HepG2 (cell line): Measurements from ENCODE around the gene RANBP2. TPM values are rescaled to one million over a fixed set of nuclear protein-coding genes. Genes with fewer than 3 reads are reported as not detected.

Experiments used
- AGO2 ChIP-seq: fragments of 200-400 bp; formaldehyde crosslinking; optimal IDR thresholded peaks from 2 replicates; pipeline ENCODE3; 2017; ENCODE audit warnings: mild to moderate bottlenecking, low read depth, low read length, moderate library complexity
- ARNTL ChIP-seq: sonication (generic); formaldehyde crosslinking; IDR thresholded peaks from 2 replicates; pipeline ENCODE4 v1.4.0; 2020; ENCODE audit warnings: mild to moderate bottlenecking, missing genetic modification reagents
- MAFF ChIP-seq: IDR thresholded peaks from 2 replicates; pipeline ENCODE4 v1.6.1; 2011; ENCODE audit warnings: low read depth, low read length, improper control_type of control experiment
- SKI ChIP-seq: fragments of 450-650 bp; IDR thresholded peaks from one replicate; pipeline ENCODE4 v1.6.1; 2018; ENCODE audit warnings: mild to moderate bottlenecking; ENCODE audit not compliant: partially characterized antibody
- XRCC5 ChIP-seq: fragments of 200-400 bp; formaldehyde crosslinking; optimal IDR thresholded peaks from 2 replicates; pipeline ENCODE3; 2017; ENCODE audit warnings: mild to moderate bottlenecking, low read length
- ZNF225 ChIP-seq: sonication (generic); formaldehyde crosslinking; IDR thresholded peaks from 2 replicates; pipeline ENCODE4 v1.4.0; 2020; ENCODE audit warnings: mild to moderate bottlenecking, missing genetic modification reagents
- polyA plus RNA-seq, 8 experiments: library from polyadenylated mRNA; depleted of rRNA in 3 of 8; stranded (reverse) in 7 of 8; unstranded in 1 of 8; fragments of >200 nt; fragmentation: Illumina TruSeq in 4 of 8; extraction: Trizol in 4 of 8; gene quantifications; 2 replicates each; pipeline versions ENCODE4 v1.2.1 to v1.2.3, GENCODE V29; 2011 to 2016; ENCODE audit warnings: low read depth in 4 of 8, missing spikeins in 1 of 8, mixed read lengths in 1 of 8; ENCODE audit not compliant: insufficient read depth in 1 of 8
- total RNA-seq, 5 experiments: library from RNA; depleted of rRNA; stranded (reverse); fragments of >200 nt; fragmentation: Illumina TruSeq; extraction: Trizol; gene quantifications; 2 replicates each; pipeline ENCODE4 v1.2.3, GENCODE V29; 2016; ENCODE audit warnings: low read depth in 1 of 5
- TF ChIP-seq, protein P1 (sequence below): sonication (generic); formaldehyde crosslinking; IDR thresholded peaks from 2 replicates; pipeline ENCODE4 v1.4.0; 2020; ENCODE audit warnings: missing genetic modification reagents, borderline replicate concordance
- TF ChIP-seq, protein P2 (sequence below): IDR thresholded peaks from 2 replicates; pipeline ENCODE4 v1.6.1; 2016; ENCODE audit warnings: low read depth
- TF ChIP-seq, protein P3 (sequence below): IDR thresholded peaks from 2 replicates; pipeline ENCODE4 v1.4.0; 2020; ENCODE audit warnings: mild to moderate bottlenecking, missing genetic modification reagents
- TF ChIP-seq, protein P4 (sequence below): sonication (generic); formaldehyde crosslinking; IDR thresholded peaks from 2 replicates; pipeline ENCODE4 v1.8.0; 2022; ENCODE audit warnings: mild to moderate bottlenecking, missing genetic modification reagents, moderate library complexity
- TF ChIP-seq, protein P5 (sequence below): sonication (generic); formaldehyde crosslinking; IDR thresholded peaks from 2 replicates; pipeline ENCODE4 v1.5.0; 2020; ENCODE audit warnings: missing genetic modification reagents
- TF ChIP-seq, protein P6 (sequence below): sonication (generic); formaldehyde crosslinking; IDR thresholded peaks from 2 replicates; pipeline ENCODE4 v1.4.0; 2020; ENCODE audit warnings: mild to moderate bottlenecking, missing genetic modification reagents

The RANBP2 gene
- total and polyA plus RNA-seq, 2 of the 13 experiments (the other 11 are each of a cell fraction or from before 2014, with no cell fraction given) = 12.2 to 87.0 TPM

DNA sequence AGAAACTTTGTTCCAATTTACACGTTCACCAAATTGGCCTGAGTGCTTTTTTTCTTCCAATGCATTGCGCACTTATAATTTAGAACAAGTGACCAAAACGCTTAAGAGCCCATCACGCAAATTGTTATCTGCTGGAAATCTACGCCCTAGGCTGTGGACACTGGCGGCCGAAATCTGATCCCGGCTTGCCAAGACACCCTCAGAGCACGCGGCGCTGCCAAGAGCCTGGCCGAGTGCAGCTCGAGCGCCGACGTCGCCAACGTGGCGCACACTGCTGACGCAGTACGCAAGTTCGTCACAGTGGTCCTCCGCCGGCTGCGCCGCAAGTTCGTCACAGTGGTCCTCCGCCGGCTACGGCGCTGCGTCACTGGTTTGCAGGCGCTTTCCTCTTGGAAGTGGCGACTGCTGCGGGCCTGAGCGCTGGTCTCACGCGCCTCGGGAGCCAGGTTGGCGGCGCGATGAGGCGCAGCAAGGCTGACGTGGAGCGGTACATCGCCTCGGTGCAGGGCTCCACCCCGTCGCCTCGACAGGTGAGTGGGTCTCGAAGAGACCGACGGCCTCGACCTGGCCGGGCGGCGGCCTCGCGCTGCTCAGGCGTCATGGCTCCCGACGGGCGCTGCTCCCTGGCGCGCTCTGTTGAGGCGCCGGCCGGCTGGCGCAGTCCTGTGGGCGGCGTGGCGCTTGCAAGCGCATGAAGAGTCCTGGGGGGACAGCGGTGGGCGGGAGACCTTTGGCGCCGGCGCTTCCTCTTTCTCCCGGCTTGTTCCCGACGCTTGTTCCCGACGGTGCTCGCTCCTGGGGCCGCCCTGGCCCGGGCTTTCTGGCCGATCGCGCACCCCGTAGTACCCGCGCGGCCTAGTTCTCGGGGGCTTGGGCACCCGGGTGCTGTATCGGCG is at the start of gene RANBP2 (continued):
- TF ChIP-seq, protein P1, sequence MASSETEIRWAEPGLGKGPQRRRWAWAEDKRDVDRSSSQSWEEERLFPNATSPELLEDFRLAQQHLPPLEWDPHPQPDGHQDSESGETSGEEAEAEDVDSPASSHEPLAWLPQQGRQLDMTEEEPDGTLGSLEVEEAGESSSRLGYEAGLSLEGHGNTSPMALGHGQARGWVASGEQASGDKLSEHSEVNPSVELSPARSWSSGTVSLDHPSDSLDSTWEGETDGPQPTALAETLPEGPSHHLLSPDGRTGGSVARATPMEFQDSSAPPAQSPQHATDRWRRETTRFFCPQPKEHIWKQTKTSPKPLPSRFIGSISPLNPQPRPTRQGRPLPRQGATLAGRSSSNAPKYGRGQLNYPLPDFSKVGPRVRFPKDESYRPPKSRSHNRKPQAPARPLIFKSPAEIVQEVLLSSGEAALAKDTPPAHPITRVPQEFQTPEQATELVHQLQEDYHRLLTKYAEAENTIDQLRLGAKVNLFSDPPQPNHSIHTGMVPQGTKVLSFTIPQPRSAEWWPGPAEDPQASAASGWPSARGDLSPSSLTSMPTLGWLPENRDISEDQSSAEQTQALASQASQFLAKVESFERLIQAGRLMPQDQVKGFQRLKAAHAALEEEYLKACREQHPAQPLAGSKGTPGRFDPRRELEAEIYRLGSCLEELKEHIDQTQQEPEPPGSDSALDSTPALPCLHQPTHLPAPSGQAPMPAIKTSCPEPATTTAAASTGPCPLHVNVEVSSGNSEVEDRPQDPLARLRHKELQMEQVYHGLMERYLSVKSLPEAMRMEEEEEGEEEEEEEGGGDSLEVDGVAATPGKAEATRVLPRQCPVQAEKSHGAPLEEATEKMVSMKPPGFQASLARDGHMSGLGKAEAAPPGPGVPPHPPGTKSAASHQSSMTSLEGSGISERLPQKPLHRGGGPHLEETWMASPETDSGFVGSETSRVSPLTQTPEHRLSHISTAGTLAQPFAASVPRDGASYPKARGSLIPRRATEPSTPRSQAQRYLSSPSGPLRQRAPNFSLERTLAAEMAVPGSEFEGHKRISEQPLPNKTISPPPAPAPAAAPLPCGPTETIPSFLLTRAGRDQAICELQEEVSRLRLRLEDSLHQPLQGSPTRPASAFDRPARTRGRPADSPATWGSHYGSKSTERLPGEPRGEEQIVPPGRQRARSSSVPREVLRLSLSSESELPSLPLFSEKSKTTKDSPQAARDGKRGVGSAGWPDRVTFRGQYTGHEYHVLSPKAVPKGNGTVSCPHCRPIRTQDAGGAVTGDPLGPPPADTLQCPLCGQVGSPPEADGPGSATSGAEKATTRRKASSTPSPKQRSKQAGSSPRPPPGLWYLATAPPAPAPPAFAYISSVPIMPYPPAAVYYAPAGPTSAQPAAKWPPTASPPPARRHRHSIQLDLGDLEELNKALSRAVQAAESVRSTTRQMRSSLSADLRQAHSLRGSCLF (CRISPR knock-in tag) = no peak; the same call in 1 of the 2 replicates
- TF ChIP-seq, protein P2, sequence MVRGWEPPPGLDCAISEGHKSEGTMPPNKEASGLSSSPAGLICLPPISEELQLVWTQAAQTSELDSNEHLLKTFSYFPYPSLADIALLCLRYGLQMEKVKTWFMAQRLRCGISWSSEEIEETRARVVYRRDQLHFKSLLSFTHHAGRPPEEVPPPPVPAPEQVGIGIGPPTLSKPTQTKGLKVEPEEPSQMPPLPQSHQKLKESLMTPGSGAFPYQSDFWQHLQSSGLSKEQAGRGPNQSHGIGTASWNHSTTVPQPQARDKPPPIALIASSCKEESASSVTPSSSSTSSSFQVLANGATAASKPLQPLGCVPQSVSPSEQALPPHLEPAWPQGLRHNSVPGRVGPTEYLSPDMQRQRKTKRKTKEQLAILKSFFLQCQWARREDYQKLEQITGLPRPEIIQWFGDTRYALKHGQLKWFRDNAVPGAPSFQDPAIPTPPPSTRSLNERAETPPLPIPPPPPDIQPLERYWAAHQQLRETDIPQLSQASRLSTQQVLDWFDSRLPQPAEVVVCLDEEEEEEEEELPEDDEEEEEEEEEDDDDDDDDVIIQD = peak; percentile 83; the same call in 1 of the 2 replicates
- TF ChIP-seq, protein P3, sequence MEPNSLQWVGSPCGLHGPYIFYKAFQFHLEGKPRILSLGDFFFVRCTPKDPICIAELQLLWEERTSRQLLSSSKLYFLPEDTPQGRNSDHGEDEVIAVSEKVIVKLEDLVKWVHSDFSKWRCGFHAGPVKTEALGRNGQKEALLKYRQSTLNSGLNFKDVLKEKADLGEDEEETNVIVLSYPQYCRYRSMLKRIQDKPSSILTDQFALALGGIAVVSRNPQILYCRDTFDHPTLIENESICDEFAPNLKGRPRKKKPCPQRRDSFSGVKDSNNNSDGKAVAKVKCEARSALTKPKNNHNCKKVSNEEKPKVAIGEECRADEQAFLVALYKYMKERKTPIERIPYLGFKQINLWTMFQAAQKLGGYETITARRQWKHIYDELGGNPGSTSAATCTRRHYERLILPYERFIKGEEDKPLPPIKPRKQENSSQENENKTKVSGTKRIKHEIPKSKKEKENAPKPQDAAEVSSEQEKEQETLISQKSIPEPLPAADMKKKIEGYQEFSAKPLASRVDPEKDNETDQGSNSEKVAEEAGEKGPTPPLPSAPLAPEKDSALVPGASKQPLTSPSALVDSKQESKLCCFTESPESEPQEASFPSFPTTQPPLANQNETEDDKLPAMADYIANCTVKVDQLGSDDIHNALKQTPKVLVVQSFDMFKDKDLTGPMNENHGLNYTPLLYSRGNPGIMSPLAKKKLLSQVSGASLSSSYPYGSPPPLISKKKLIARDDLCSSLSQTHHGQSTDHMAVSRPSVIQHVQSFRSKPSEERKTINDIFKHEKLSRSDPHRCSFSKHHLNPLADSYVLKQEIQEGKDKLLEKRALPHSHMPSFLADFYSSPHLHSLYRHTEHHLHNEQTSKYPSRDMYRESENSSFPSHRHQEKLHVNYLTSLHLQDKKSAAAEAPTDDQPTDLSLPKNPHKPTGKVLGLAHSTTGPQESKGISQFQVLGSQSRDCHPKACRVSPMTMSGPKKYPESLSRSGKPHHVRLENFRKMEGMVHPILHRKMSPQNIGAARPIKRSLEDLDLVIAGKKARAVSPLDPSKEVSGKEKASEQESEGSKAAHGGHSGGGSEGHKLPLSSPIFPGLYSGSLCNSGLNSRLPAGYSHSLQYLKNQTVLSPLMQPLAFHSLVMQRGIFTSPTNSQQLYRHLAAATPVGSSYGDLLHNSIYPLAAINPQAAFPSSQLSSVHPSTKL (CRISPR knock-in tag) = peak; percentile 92
- TF ChIP-seq, protein P4, sequence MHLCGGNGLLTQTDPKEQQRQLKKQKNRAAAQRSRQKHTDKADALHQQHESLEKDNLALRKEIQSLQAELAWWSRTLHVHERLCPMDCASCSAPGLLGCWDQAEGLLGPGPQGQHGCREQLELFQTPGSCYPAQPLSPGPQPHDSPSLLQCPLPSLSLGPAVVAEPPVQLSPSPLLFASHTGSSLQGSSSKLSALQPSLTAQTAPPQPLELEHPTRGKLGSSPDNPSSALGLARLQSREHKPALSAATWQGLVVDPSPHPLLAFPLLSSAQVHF (CRISPR knock-in tag) = 0 out of 2 replicates have a peak, but pooled peaks have one; percentile 83
- TF ChIP-seq XRCC5 = peak; percentile 80
- peak; percentile 81; the same call in 1 of the 2 replicates for TF ChIP-seq ZNF225 (CRISPR knock-in tag)
- peak; percentile 84 for TF ChIP-seq ARNTL (CRISPR knock-in tag)
- TF ChIP-seq MAFF = no peak
- TF ChIP-seq, protein P5, sequence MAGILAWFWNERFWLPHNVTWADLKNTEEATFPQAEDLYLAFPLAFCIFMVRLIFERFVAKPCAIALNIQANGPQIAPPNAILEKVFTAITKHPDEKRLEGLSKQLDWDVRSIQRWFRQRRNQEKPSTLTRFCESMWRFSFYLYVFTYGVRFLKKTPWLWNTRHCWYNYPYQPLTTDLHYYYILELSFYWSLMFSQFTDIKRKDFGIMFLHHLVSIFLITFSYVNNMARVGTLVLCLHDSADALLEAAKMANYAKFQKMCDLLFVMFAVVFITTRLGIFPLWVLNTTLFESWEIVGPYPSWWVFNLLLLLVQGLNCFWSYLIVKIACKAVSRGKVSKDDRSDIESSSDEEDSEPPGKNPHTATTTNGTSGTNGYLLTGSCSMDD (CRISPR knock-in tag) = peak; percentile 78
- peak; percentile 51 for TF ChIP-seq SKI
- peak; percentile 43 for TF ChIP-seq AGO2
- TF ChIP-seq, protein P6, sequence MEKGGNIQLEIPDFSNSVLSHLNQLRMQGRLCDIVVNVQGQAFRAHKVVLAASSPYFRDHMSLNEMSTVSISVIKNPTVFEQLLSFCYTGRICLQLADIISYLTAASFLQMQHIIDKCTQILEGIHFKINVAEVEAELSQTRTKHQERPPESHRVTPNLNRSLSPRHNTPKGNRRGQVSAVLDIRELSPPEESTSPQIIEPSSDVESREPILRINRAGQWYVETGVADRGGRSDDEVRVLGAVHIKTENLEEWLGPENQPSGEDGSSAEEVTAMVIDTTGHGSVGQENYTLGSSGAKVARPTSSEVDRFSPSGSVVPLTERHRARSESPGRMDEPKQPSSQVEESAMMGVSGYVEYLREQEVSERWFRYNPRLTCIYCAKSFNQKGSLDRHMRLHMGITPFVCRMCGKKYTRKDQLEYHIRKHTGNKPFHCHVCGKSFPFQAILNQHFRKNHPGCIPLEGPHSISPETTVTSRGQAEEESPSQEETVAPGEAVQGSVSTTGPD (CRISPR knock-in tag) = no peak; the same call in 1 of the 2 replicates
